GM19452 (cell line): ENCODE measurements around the gene AUTS2.

Experiments
- ATAC-seq: cut with Tn5 transposase; IDR thresholded peaks from one replicate; pipeline ENCODE4 v1.9.1; 2021; ENCODE audit not compliant: unreplicated experiment

Gene AUTS2

GRCh38 chr7:69962186-69963065, 364.2 kb downstream of the AUTS2 start:
- no peak for ATAC-seq

GRCh38 chr7:69963393-69963792, 365.1 kb downstream of the AUTS2 start:
- ATAC-seq = no peak

GRCh38 chr7:69966766-69967591, 368.7 kb downstream of the AUTS2 start:
- ATAC-seq = no peak

GRCh38 chr7:69967689-69968450, 369.6 kb downstream of the AUTS2 start:
- no peak for ATAC-seq

GRCh38 chr7:69968969-69969556, 370.8 kb downstream of the AUTS2 start:
- ATAC-seq = no peak

GRCh38 chr7:69981646-69982045, 383.4 kb downstream of the AUTS2 start:
- ATAC-seq = no peak

GRCh38 chr7:69982197-69982596, 383.9 kb downstream of the AUTS2 start:
- ATAC-seq = no peak

- ATAC-seq = no peak
Measured at GRCh38 chr7:69989551-69989950, 391.3 kb downstream of the AUTS2 start.

GRCh38 chr7:69992938-69993337, 394.7 kb downstream of the AUTS2 start:
- ATAC-seq = no peak

GRCh38 chr7:69994218-69994617, 395.9 kb downstream of the AUTS2 start:
- no peak for ATAC-seq

- ATAC-seq = no peak
Measured at GRCh38 chr7:69994886-69995542, 396.7 kb downstream of the AUTS2 start.

GRCh38 chr7:69996121-69996520, 397.8 kb downstream of the AUTS2 start:
- no peak for ATAC-seq

GRCh38 chr7:70000737-70001348, 402.6 kb downstream of the AUTS2 start:
- no peak for ATAC-seq

- no peak for ATAC-seq
Measured at GRCh38 chr7:70005480-70005879, 407.2 kb downstream of the AUTS2 start.

- no peak for ATAC-seq
Measured at GRCh38 chr7:70005891-70006260, 407.6 kb downstream of the AUTS2 start.

- no peak for ATAC-seq
Measured at GRCh38 chr7:70006261-70006920, 408.1 kb downstream of the AUTS2 start.

GRCh38 chr7:70008466-70008865, 410.2 kb downstream of the AUTS2 start:
- ATAC-seq = no peak

GRCh38 chr7:70014472-70015177, 416.4 kb downstream of the AUTS2 start:
- ATAC-seq = no peak

GRCh38 chr7:70015353-70015752, 417.1 kb downstream of the AUTS2 start:
- ATAC-seq = no peak
